ENCODE data around the gene S1PR3.

S1PR3 gene

GRCh38 chr9:89039104-89039465 lies 47.8 kb downstream of the S1PR3 start:
- DNase-seq = no peak

DNA sequence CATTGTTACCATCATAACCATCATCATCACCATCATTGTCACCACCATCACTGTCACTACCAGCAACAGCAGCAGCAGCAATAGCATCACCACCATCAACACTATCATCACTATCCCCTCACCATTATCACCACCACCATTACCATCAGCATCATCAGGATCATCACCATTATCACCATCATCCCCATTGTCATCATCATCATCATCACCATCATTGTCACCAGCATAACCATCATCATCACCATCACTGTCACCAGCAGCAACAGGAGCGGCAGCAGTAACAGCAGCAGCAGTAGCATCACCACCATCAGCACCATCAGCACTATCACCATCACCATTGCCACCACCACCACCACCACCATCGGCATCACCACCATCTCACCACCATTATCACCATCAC lies 48.4 kb downstream of the S1PR3 start:
- DNase-seq = no peak

- DNase-seq = no peak
Measured at GRCh38 chr9:89042984-89043383, 51.7 kb downstream of the S1PR3 start.

- no peak for DNase-seq
Measured at GRCh38 chr9:89044104-89044503, 52.8 kb downstream of the S1PR3 start.

- no peak for DNase-seq
Measured at GRCh38 chr9:89044881-89045280, 53.6 kb downstream of the S1PR3 start.

DNA sequence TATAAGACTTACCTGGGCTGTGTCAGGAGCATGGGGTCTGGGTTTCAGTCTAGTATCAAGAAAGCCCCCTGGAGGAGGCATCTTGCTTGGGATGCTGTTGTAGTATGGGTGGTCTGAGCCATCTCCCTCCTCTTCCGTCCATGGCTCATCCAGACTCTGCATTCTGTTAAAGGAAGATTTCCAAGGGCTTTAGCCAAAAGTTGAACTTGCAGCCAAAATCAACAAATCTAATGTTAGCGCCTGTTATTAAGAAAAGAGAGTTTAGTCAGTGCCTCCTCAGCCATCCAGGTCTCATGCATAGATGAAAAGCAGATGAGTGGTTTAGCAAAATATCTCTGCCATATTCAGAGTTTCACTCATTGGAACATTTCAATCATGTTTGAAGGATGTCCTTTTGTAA lies 55.6 kb downstream of the S1PR3 start:
- no peak for DNase-seq

DNA sequence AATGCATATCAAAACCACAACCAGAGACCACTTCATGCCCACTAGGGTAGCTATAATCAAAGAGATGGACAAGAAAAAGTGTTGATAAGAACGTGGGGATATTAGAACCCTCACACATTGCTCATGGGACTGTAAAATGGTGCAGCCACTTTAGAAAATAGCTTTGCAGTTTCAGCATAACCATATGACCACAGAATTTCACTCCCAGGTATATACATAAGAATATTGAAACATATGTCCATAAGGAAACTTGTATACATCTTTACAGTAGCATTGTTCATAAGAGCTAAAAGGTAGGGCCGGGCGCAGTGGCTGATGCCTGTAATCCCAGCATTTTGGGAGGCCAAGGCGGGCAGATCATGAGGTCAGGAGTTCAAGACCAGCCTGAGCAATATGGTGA lies 56.4 kb downstream of the S1PR3 start:
- no peak for DNase-seq

DNA sequence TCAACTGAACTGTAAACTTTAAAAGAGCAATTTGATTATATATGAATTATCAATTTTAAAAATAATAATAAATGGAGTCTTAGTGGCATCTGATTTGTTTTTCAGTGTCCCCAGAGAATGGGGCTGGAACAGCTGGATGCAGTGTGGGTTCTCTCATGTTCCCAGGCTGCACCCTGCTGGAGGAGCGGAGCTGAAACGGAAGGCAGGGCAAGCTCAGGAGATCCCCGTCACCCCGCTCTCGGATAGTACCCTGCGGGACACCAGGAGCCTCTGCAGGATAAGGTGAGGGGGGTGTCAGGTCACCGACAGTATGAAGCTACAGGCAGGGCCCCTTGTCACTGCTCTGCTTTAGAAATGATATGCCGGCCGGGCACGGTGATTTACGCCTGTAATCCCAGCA lies 57.3 kb downstream of the S1PR3 start:
- DNase-seq = no peak

- DNase-seq = no peak
Measured at GRCh38 chr9:89049646-89050045, 58.4 kb downstream of the S1PR3 start.

- no peak for DNase-seq
Measured at GRCh38 chr9:89051421-89052025, 60.3 kb downstream of the S1PR3 start.

DNA sequence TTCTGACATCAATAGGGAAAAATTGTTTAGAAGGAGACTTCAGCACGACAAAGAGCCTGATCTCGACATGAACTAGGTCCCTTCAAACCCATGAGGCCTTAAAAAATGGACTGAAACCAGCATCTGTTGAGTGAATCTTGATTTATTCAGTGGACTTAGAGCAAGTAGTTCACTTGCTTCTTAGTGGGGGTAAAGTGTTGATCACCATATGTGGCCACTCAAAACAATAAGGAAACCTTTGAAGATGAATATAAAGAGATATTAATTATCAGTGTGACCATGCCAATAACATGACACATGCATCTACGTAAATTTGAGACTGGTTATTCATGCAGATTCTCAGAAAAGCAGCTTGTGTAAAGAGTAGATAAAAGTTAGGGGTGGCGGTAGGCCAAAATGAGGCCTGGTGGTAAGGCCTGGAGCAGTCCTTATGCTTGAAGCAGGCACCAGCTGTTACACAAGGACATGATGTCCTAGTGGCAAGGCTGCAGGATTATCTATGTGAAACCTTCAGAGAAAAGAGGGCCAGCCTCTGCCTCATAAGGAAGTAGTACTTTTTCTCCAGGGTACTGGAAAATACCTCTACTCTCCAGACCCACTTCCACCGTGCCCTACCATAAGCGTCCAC lies 61.3 kb downstream of the S1PR3 start:
- no peak for DNase-seq

GRCh38 chr9:89053301-89053700 lies 62.0 kb downstream of the S1PR3 start:
- DNase-seq = no peak

Measured in CD4-positive, alpha-beta T cell treated with Interleukin-10 for 1 hour (primary cell).